LNCAP (cell line): Measurements from ENCODE around the gene NKX6-2.

Experiments used
- TF ChIP-seq, protein P1 (sequence below): fragments of 450-650 bp; IDR thresholded peaks from 2 replicates; pipeline ENCODE4 v1.5.1; 2017; ENCODE audit warnings: mild to moderate bottlenecking

NKX6-2 gene

DNA sequence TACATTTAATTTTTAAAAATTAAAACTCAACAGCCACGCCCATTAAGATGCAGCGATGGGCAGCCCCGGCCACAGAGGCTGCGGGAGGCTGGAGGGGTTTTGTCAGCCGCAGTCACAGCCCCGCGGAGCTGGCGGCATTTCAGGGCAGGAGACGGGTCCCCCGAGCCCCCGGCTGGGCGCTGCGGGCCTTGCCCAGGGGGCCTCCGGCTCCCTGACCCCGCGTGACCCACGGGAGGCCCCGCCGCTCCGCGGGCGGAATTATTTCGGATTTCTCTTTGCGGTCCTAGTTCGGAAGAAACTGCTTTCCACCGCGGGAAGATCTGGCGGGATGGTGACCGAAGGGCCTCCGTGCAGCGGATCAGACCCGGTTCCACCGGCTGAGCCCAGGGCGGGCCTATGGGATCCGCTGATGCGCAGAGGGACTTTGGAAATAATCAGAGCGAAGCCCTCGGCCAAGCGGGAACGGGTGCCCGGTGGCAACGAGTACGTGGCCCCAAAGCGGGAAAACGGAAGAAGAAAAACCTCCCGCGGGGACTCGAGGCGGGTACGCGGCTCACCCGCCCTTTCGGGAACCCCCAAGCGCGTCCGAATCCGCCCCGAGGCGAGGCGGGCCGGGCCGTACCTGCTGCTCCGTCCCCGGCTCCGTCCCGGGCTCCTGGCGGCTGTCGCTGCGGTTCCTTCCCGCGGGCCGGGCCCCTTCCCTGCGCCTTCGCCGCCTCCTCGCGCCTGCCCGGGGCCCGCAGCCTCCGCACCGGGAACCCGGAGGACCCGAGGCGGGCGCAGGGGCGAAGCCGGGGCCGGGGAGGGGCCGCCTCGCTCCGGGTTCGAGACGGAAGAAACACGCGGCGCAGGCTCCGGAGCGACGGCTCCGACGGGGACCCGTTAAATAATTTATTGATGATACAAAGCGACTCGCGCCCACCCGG lies 1.7 kb downstream of the NKX6-2 start:
- TF ChIP-seq, protein P1, sequence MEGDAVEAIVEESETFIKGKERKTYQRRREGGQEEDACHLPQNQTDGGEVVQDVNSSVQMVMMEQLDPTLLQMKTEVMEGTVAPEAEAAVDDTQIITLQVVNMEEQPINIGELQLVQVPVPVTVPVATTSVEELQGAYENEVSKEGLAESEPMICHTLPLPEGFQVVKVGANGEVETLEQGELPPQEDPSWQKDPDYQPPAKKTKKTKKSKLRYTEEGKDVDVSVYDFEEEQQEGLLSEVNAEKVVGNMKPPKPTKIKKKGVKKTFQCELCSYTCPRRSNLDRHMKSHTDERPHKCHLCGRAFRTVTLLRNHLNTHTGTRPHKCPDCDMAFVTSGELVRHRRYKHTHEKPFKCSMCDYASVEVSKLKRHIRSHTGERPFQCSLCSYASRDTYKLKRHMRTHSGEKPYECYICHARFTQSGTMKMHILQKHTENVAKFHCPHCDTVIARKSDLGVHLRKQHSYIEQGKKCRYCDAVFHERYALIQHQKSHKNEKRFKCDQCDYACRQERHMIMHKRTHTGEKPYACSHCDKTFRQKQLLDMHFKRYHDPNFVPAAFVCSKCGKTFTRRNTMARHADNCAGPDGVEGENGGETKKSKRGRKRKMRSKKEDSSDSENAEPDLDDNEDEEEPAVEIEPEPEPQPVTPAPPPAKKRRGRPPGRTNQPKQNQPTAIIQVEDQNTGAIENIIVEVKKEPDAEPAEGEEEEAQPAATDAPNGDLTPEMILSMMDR, result no peak

DNA sequence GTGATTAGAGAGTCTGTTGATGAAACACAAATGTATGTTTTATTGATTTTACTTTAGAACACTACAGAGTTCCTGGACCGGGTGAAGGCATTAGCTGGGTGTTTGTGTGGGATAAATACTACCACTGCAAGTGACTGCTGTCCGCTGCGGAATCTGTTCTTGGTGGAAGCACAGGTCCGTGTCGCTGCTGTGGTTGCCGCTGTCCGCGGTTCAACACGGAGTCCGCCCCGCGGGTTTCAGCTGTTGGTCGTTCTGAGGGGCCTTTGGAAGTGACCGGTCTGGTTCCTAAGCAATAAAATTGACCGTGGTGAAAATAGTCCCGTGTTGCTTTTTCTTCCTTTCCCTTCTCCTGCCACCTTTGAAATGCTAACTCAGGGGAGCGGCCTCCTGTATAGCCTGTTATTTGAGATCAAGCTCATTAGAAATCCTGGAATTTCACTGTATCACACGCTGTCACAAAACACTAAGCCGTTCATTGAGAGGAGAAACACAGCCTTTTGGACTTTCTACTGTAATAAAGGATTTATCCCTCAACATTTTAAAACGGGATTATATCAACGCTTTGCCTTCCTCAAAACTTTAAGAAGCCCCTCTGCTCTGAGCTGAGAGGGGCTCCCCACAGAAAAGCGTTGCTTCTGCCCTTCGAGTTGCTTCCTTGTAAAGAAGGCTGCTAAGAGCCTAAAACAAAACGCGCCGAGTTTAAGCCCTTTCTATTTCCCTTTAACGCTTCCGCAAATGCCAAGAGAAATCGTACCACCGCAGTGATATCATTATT lies 2.6 kb downstream of the NKX6-2 start:
- TF ChIP-seq, protein P1, result no peak

- TF ChIP-seq, protein P1, result no peak
These were observed 4.4 kb downstream of the NKX6-2 start for GRCh38 chr10:132781556-132781955.

GRCh38 chr10:132780356-132780755 lies 5.6 kb downstream of the NKX6-2 start:
- TF ChIP-seq, protein P1, result no peak

DNA sequence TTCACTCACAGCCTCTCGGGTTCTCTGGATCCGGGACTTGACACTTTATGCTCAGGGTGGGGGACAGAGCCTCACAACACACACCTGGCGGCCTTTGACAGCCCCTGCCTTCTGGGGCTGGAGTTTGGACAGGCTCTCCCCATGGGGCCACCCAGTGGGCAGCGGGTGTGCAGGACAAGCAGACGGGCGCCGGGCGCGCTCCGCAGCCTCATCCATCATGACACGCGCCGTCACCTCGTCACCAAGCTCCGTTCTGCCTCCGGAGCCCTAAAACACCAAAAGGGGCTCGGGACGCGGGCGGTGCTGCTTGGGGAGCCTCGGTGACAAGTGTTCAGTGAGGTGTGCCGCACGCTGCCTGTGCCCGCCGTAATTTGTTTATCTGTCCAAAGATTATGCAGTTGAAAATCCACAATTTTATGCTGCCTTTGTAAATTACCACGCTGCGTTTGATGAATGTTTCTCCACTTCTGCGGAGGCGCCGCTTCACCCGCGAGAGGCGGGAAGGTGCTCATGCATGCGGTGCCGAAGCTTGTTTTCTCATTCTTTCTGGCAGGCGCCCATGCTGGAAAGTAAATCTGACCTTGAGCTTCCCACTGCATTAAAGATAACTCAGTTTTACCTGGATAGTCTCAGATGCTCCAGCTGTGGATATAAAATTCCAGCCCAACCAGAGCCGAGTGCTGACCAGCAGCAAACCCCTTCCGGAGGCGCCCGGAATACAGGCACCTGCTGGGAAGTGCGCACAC lies 6.2 kb downstream of the NKX6-2 start:
- TF ChIP-seq, protein P1, result no peak

- TF ChIP-seq, protein P1, result no peak
These were observed 8.5 kb downstream of the NKX6-2 start for GRCh38 chr10:132777441-132777840.

DNA sequence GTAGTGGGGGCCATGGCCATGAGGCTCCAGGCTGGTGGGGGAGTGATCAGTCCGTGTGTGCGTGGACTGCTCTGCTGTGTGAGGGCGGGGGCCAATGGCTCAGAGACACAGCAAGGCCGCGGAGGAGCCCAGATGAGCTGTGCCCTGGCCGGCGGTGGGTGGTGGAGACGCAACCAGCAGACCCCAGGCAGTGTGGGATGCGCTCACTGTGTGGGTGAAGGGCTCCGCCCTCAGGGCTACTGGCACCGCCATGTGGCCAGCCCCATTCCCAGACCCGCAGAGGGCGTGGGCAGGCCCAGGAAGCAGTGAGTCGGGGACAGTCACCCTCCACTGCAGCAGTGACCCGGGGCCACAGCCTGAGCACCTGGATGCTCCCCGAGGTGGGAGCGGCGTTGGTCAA lies 9.1 kb downstream of the NKX6-2 start:
- TF ChIP-seq, protein P1, result no peak
